ENCODE measurements around the gene CPTP.

DNA sequence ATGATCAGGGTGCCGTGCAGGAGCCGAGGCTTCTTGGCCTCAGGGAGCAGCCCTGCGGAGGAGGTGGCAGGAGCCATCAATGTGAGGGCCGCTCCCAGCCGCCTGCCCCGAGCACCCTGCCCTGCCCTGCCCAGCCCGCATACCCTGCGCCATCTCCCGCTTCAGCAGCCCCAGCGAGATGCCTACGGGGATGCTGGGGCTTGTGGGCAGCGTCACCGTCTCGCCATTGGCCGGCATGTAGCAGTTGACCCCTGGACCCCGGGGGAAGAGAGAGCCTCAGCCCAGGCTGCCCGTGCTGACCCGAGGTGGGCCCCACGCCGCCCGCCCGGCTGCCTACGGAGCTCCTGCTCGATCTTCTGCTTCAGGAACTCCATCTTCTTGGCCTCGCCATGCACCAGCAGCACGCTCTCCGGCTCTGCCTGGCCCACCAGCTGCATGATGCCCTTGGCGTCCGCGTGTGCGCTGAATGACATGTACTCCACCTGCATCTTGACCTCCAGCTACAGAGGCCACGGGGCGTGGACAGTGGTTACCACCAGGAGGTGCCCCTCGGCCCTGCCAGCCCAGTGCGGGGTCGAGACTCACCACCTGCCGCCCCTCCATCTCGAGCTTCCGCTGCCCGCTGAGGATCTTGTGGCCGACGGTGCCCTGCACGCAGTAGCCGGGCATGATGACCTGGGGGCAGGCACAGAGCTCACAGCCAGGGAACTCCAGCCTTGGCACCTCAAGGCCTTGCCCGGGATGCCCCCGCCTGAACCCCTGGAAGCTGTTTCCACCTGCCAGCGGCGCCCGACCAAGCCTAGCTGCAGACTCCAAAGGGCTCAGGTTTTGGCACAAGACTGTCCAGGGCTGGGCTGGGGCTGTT is 11.9 kb upstream of the CPTP start:
- TF ChIP-seq, protein P1, sequence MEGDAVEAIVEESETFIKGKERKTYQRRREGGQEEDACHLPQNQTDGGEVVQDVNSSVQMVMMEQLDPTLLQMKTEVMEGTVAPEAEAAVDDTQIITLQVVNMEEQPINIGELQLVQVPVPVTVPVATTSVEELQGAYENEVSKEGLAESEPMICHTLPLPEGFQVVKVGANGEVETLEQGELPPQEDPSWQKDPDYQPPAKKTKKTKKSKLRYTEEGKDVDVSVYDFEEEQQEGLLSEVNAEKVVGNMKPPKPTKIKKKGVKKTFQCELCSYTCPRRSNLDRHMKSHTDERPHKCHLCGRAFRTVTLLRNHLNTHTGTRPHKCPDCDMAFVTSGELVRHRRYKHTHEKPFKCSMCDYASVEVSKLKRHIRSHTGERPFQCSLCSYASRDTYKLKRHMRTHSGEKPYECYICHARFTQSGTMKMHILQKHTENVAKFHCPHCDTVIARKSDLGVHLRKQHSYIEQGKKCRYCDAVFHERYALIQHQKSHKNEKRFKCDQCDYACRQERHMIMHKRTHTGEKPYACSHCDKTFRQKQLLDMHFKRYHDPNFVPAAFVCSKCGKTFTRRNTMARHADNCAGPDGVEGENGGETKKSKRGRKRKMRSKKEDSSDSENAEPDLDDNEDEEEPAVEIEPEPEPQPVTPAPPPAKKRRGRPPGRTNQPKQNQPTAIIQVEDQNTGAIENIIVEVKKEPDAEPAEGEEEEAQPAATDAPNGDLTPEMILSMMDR (IDR thresholded peaks at IDR 0.05; ENCODE audit: insufficient read depth, low read length, poor library complexity, severe bottlenecking) = no peak
- no peak for TF ChIP-seq EZH2phosphoT487 (conservative IDR thresholded peaks at IDR 0.05; ENCODE audit: low read length)
